Measurements from ENCODE around the gene TUNAR. TPM values are rescaled to one million over a fixed set of nuclear protein-coding genes. Genes with fewer than 3 reads are reported as not detected.

TUNAR gene
- total RNA-seq, result not detected in 2 replicates

- Mint-ChIP-seq H3K4me3 (no peak within 1 kb of the TSS), H3K27ac (no peak within 1 kb of the TSS), H3K36me3 (ENCODE audit: low read depth) (no peaks in the 10 kb centered on the region), H3K4me1 (ENCODE audit: low read depth) (no peaks in the 10 kb centered on the region), H3K27me3 (ENCODE audit: insufficient read depth) (peaks cover 31% of the 10 kb centered on the region), H3K9me3 (no peaks in the 10 kb centered on the region)
- intact Hi-C loops (cut with micrococcal nuclease), result no loop called here
- no peak for DNase-seq (ENCODE audit: low spot score)
These were observed at the start of gene TUNAR for GRCh38 chr14:95876761-95877538. TUNAR (plus strand) TSS chr14:95876832.

- Mint-ChIP-seq H3K27ac (no peak overlapping the region), H3K4me3 (no peak overlapping the region), H3K36me3 (ENCODE audit: low read depth) (no peaks in the 10 kb centered on the region), H3K9me3 (no peaks in the 10 kb centered on the region), H3K4me1 (ENCODE audit: low read depth) (no peaks in the 10 kb centered on the region), H3K27me3 (ENCODE audit: insufficient read depth) (peaks cover 8% of the 10 kb centered on the region)
- no peak for DNase-seq (ENCODE audit: low spot score)
- intact Hi-C loops (cut with micrococcal nuclease), result no loop called here
These were observed 47.9 kb upstream of the TUNAR start for GRCh38 chr14:95828649-95829265.

GRCh38 chr14:95829321-95829720, 47.3 kb upstream of the TUNAR start:
- Mint-ChIP-seq H3K4me1 (ENCODE audit: low read depth) (no peaks in the 10 kb centered on the region), H3K9me3 (no peaks in the 10 kb centered on the region), H3K4me3 (no peak overlapping the region), H3K27me3 (ENCODE audit: insufficient read depth) (peaks cover 8% of the 10 kb centered on the region), H3K36me3 (ENCODE audit: low read depth) (no peaks in the 10 kb centered on the region), H3K27ac (no peak overlapping the region)
- no peak for DNase-seq (ENCODE audit: low spot score)
- intact Hi-C loops (cut with micrococcal nuclease), result no loop called here

GRCh38 chr14:95830386-95830785, 46.2 kb upstream of the TUNAR start:
- no peaks in the 10 kb centered on the region for H3K36me3 Mint-ChIP-seq (ENCODE audit: low read depth)
- peaks cover 8% of the 10 kb centered on the region for H3K27me3 Mint-ChIP-seq (ENCODE audit: insufficient read depth)
- intact Hi-C loops (cut with micrococcal nuclease), result no loop called here
- H3K27ac Mint-ChIP-seq, result no peak overlapping the region
- no peak overlapping the region for H3K4me3 Mint-ChIP-seq
- no peaks in the 10 kb centered on the region for H3K9me3 Mint-ChIP-seq
- no peak for DNase-seq (ENCODE audit: low spot score)
- peaks cover 3% of the 10 kb centered on the region for H3K4me1 Mint-ChIP-seq (ENCODE audit: low read depth)

- intact Hi-C loops (cut with micrococcal nuclease), result no loop called here
- no peaks in the 10 kb centered on the region for H3K36me3 Mint-ChIP-seq (ENCODE audit: low read depth)
- H3K4me1 Mint-ChIP-seq (ENCODE audit: low read depth), result peaks cover 6% of the 10 kb centered on the region
- DNase-seq (ENCODE audit: low spot score), result no peak
- H3K27me3 Mint-ChIP-seq (ENCODE audit: insufficient read depth), result peaks cover 8% of the 10 kb centered on the region
- H3K9me3 Mint-ChIP-seq, result no peaks in the 10 kb centered on the region
- H3K4me3 Mint-ChIP-seq, result no peak overlapping the region
- H3K27ac Mint-ChIP-seq, result no peak overlapping the region
These were observed 45.6 kb upstream of the TUNAR start for GRCh38 chr14:95831041-95831440.

GRCh38 chr14:95831468-95831867, 45.2 kb upstream of the TUNAR start:
- Mint-ChIP-seq H3K4me1 (ENCODE audit: low read depth) (peaks cover 6% of the 10 kb centered on the region), H3K36me3 (ENCODE audit: low read depth) (no peaks in the 10 kb centered on the region), H3K4me3 (no peak overlapping the region), H3K9me3 (no peaks in the 10 kb centered on the region), H3K27me3 (ENCODE audit: insufficient read depth) (peaks cover 8% of the 10 kb centered on the region), H3K27ac (no peak overlapping the region)
- intact Hi-C loops (cut with micrococcal nuclease), result no loop called here
- no peak for DNase-seq (ENCODE audit: low spot score)

GRCh38 chr14:95832012-95832411, 44.6 kb upstream of the TUNAR start:
- peaks cover 6% of the 10 kb centered on the region for H3K4me1 Mint-ChIP-seq (ENCODE audit: low read depth)
- peaks cover 4% of the 10 kb centered on the region for H3K27me3 Mint-ChIP-seq (ENCODE audit: insufficient read depth)
- no peak overlapping the region for H3K4me3 Mint-ChIP-seq
- no peaks in the 10 kb centered on the region for H3K36me3 Mint-ChIP-seq (ENCODE audit: low read depth)
- intact Hi-C loops (cut with micrococcal nuclease), result no loop called here
- no peak overlapping the region for H3K27ac Mint-ChIP-seq
- DNase-seq (ENCODE audit: low spot score), result no peak
- no peaks in the 10 kb centered on the region for H3K9me3 Mint-ChIP-seq

GRCh38 chr14:95833429-95833828, 43.2 kb upstream of the TUNAR start:
- Mint-ChIP-seq H3K36me3 (ENCODE audit: low read depth) (no peaks in the 10 kb centered on the region), H3K9me3 (no peaks in the 10 kb centered on the region), H3K27ac (no peak overlapping the region), H3K4me1 (ENCODE audit: low read depth) (peaks cover 6% of the 10 kb centered on the region), H3K27me3 (ENCODE audit: insufficient read depth) (peaks cover 4% of the 10 kb centered on the region), H3K4me3 (no peak overlapping the region)
- no peak for DNase-seq (ENCODE audit: low spot score)
- intact Hi-C loops (cut with micrococcal nuclease), result no loop called here

GRCh38 chr14:95834496-95834895, 42.1 kb upstream of the TUNAR start:
- intact Hi-C loops (cut with micrococcal nuclease), result no loop called here

GRCh38 chr14:95835121-95835730, 41.4 kb upstream of the TUNAR start:
- Mint-ChIP-seq H3K27ac (no peak overlapping the region), H3K27me3 (ENCODE audit: insufficient read depth) (peaks cover 4% of the 10 kb centered on the region), H3K36me3 (ENCODE audit: low read depth) (no peaks in the 10 kb centered on the region), H3K9me3 (no peaks in the 10 kb centered on the region), H3K4me3 (no peak overlapping the region), H3K4me1 (ENCODE audit: low read depth) (peaks cover 6% of the 10 kb centered on the region)
- no peak for DNase-seq (ENCODE audit: low spot score)
- intact Hi-C loops (cut with micrococcal nuclease), result no loop called here

More at GRCh38 chr14:95834496-95834895, 42.1 kb upstream of the TUNAR start:
- no peak for DNase-seq (ENCODE audit: low spot score)
- Mint-ChIP-seq H3K36me3 (ENCODE audit: low read depth) (no peaks in the 10 kb centered on the region), H3K4me1 (ENCODE audit: low read depth) (peaks cover 6% of the 10 kb centered on the region), H3K27ac (no peak overlapping the region), H3K9me3 (no peaks in the 10 kb centered on the region), H3K4me3 (no peak overlapping the region), H3K27me3 (ENCODE audit: insufficient read depth) (peaks cover 4% of the 10 kb centered on the region)

- intact Hi-C loops (cut with micrococcal nuclease), result no loop called here
These were observed 37.8 kb upstream of the TUNAR start for GRCh38 chr14:95838862-95839261.

GRCh38 chr14:95840094-95840700, 36.4 kb upstream of the TUNAR start:
- H3K27me3 Mint-ChIP-seq (ENCODE audit: insufficient read depth), result no peaks in the 10 kb centered on the region
- peaks cover 5% of the 10 kb centered on the region for H3K4me1 Mint-ChIP-seq (ENCODE audit: low read depth)
- no peak overlapping the region for H3K27ac Mint-ChIP-seq
- intact Hi-C loops (cut with micrococcal nuclease), result no loop called here
- DNase-seq (ENCODE audit: low spot score), result no peak
- H3K9me3 Mint-ChIP-seq, result no peaks in the 10 kb centered on the region
- no peak overlapping the region for H3K4me3 Mint-ChIP-seq
- no peaks in the 10 kb centered on the region for H3K36me3 Mint-ChIP-seq (ENCODE audit: low read depth)

More at GRCh38 chr14:95838862-95839261, 37.8 kb upstream of the TUNAR start:
- H3K4me3 Mint-ChIP-seq, result no peak overlapping the region
- no peak for DNase-seq (ENCODE audit: low spot score)
- no peaks in the 10 kb centered on the region for H3K27me3 Mint-ChIP-seq (ENCODE audit: insufficient read depth)
- H3K27ac Mint-ChIP-seq, result no peak overlapping the region
- no peaks in the 10 kb centered on the region for H3K36me3 Mint-ChIP-seq (ENCODE audit: low read depth)
- peaks cover 6% of the 10 kb centered on the region for H3K4me1 Mint-ChIP-seq (ENCODE audit: low read depth)
- no peaks in the 10 kb centered on the region for H3K9me3 Mint-ChIP-seq

- no peaks in the 10 kb centered on the region for H3K4me1 Mint-ChIP-seq (ENCODE audit: low read depth)
- intact Hi-C loops (cut with micrococcal nuclease), result no loop called here
- no peak overlapping the region for H3K4me3 Mint-ChIP-seq
- DNase-seq (ENCODE audit: low spot score), result no peak
- H3K36me3 Mint-ChIP-seq (ENCODE audit: low read depth), result no peaks in the 10 kb centered on the region
- no peak overlapping the region for H3K27ac Mint-ChIP-seq
- H3K27me3 Mint-ChIP-seq (ENCODE audit: insufficient read depth), result no peaks in the 10 kb centered on the region
- H3K9me3 Mint-ChIP-seq, result no peaks in the 10 kb centered on the region
These were observed 35.0 kb upstream of the TUNAR start for GRCh38 chr14:95841668-95842067.
